ENCODE measurements around the gene MLXIP.

Gene MLXIP

DNA sequence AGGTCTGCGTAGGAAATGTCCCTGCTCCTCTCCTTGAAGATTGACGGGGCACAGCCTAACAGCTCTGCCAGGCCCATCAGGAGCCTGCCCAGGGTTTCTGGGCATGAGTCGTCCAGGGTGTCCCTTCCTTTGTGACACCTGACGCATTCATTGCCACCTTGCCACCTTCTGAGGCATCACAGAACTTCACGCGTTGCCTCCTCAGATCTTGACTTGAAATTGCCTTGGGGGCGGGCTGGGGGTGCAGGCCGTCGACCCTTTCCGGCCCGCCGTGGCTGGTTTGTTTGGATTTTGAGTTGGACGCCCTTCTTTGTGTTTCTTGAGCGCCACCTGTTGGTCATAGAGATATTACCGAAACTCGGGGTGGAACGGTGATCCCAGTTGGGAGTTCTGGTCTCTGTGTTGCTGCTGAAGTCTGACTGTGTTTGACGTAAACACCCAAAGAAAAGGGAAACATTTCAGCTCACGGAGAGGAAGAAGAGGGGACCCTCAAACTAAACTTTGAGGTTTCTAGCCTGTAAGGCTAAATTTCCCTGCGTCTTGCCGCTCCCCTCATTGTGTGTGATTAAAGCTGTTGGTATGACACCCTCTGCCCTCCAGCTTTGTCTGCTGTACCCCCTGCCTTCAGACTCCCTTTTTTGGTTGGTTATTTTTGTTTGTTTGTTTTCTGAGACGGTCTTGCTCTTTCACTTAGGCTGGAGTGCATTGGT, 44.6 kb downstream of the MLXIP start:
- DNase-seq (ENCODE audit: low read depth in 1 of 2, low spot score in 1 of 2) = peak; percentile 35 to 42

DNA sequence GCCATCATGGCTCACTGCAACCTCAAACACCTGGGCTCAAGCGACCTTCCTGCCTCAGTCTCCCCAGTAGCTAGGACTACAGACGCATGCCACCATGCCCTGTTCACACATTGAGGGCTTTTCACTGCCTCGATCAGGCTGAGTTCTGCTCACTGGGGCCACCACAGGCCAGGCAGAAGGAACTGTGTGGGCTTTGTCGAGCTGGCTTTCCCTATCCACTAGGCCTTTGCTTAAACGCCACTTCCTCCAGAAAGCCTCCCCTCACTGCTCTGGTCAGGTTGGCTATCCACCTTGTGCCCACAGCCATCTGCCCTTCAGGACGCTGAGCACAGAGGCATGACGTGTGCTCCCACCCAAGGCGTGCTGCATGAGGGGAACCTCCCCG, 45.2 kb downstream of the MLXIP start:
- no peak for DNase-seq (ENCODE audit: low read depth in 1 of 2, low spot score in 1 of 2)

DNA sequence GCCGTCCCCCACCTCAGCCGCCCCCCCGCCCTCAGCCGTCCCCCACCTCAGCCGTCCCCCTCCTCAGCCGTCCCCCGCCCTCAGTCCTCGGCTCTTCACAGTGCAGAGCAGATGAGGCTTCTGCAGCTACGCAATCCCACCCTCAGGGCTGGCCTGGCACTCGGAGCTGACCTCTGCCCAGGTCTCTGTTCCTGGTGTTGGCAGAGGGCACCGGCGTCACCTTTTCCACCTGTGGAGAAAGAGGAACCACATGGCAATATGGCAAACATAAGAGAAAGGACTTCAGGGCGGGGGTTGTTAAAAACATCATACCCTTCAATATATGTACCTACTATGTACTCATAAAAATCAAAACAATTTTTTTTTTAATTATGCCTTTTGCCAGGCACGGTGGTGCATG, 45.8 kb downstream of the MLXIP start:
- DNase-seq (ENCODE audit: low read depth in 1 of 2, low spot score in 1 of 2) = no peak

DNA sequence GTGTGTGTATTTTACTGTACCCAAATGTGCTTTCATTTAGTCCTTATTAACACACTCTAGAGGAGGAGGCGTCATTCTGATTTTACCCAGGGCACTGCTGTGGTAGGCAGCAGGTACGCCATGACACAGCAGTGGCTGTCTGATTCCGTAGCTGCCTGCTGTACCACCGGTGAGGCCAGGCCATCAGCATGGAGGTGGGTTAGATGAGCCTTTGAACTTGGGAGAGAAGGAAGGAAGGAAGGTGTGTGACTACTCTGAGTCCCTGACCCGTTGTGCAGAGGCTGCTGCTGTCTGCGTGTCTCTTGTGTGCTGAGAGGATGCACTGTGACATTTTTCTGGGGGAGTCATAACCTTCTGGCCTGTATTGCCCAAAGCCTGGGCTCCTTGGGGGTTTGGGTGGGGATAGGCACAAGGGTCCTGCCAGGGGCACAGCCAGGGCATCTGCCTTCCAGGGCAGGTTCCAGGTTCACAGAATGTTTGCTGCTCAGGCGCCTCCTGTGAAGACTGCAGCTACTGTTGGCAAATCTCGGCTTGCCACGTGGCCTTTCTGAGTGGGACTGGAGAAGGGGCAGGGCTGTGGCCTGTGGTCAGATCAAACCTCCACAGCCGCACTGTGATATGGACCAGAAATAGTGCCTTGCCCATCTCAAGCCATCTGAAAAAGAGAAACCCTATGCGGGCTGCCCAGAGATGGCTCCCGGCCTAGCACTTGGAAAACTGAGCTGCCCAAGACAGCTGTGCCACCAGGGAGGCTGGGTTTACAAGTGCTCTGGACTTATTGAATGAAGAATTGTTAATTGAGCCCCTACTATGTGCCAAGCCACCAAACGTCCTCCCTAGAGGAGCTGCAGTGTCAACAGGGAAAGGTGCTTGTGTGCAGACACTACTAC, 47.1 kb downstream of the MLXIP start:
- DNase-seq (ENCODE audit: low read depth in 1 of 2, low spot score in 1 of 2) = no peak

DNA sequence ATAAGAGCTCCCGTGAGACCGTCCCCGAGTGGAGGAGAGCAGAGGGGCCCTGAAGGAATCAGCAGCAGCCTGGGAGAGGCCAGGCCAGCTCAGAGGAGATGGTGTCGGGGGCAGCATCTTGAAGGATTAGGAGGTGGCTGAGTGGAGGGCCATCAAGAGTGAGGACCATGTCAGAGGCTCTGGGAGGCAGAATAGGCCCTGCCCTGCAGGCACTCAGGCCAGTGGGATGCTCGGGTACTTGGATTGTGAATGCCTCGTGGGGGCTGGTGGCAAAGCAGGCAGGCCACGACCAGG, 47.7 kb downstream of the MLXIP start:
- DNase-seq (ENCODE audit: low read depth in 1 of 2, low spot score in 1 of 2) = no peak

DNA sequence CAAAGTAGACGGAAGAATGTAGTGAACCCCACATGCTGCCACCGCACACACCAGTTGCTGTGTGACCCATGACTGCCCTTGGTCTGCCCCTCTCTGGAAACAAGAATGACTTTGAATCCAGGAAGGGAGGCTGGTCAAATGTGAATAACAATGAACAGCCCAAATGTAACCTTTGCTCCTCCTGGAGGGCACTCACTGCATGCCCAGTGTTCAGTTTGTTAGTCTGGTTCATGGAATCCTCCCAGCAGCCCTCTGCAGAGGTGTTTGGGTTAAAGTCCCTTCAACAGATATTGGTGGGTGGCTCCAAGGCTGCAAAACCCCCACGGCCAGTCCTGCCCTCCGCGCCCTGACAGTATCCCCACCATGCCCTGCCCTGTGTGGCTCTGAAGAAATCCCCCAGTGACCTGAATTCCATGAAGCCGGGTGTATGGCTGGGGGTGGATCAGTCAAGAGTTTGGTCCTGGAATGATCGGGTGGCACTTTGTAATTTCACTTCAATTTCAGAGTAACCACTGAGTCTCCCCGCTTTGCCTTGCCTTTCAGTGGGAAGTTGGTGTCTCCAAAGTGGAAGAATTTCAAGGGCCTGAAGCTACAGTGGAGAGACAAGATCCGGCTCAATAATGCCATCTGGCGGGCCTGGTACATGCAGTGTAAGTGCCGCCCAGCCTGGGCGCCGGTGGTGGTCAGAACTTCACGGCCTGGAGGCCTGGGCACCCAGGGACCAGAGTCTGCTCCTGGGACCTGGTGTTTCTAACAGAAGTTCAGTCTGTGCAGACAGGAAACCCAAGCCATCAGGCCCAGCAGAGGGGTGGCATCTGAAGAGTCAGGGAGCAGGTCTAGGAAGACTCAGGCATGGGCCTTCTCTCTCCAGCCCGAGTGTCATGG, 48.4 kb downstream of the MLXIP start:
- DNase-seq (ENCODE audit: low read depth in 1 of 2, low spot score in 1 of 2) = no peak

DNA sequence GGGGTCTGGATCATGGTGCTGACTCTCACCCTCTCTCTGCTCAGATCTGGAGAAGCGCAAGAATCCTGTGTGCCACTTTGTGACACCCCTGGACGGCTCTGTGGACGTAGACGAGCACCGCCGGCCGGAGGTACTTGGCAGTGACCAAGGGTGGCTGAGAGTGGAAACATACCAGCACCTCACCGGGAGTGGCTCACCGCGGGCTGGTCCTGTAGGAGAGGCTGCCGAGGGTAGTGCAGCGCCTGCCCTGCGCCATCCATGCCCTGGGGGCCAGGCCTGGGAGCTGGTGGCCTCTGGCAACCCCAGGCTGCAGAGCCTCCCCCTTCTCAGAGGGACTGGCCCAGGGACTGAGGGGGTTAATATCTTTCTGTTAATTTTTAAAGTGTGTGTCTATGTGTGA, 49.3 kb downstream of the MLXIP start:
- no peak for DNase-seq (ENCODE audit: low read depth in 1 of 2, low spot score in 1 of 2)

DNA sequence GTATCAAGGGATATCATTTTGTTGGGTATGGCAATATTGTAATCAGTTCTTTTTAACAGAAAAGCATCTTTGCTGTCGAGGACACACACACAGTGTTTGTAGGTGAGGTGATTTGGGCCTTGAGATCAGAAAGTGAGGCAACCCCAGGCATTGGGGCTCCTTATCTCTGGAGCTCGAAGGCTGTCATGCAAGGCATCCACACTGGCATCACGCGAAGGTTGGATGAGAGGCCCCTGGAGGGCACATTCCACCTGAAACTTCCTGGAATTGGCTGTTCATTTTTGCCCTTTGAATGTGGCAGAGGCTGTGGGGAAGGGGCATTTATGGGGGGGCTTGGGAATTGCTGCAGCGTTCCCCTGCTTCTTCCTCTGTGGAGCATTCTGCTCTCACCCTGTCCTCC, 49.9 kb downstream of the MLXIP start:
- DNase-seq (ENCODE audit: low read depth in 1 of 2, low spot score in 1 of 2) = no peak

DNA sequence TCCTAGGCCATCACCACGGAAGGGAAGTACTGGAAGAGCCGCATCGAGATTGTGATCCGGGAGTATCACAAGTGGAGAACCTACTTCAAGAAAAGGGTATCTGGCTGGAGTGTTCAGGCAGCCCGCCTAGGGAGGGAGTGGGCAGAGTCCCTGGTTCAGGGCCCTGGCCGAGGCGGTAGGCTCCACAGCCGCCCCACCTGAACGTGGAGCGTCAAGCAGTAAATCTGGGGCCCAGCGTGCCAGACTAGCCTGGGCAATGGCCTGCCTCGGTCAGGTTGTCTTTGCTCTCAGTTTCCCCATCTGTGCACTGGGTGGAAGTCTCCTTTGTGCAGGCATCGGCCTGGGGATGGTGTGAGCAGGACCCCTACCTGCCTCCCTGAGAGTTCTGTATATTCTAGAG, 50.6 kb downstream of the MLXIP start:
- no peak for DNase-seq (ENCODE audit: low read depth in 1 of 2, low spot score in 1 of 2)

DNA sequence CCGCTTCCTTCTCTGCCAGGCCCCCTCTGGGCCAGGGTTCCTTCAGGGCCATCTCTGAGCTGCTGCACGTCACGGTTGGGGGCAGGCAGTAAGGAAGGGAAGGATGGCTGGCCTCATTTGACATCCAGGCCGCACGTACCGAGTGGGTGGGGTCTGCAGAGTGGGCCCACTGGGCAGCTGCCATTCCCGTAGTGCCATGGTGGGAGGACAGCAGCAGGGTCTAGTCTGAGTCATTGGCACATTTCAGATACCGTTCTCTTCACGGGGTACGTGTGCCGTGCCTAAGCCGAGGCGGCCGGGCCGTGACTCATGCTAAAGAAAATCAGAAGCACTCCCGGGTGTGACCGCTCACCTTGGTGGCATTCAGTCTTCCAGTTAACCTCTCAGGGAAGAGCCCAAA, 51.6 kb downstream of the MLXIP start:
- DNase-seq (ENCODE audit: low read depth in 1 of 2, low spot score in 1 of 2) = no peak

DNA sequence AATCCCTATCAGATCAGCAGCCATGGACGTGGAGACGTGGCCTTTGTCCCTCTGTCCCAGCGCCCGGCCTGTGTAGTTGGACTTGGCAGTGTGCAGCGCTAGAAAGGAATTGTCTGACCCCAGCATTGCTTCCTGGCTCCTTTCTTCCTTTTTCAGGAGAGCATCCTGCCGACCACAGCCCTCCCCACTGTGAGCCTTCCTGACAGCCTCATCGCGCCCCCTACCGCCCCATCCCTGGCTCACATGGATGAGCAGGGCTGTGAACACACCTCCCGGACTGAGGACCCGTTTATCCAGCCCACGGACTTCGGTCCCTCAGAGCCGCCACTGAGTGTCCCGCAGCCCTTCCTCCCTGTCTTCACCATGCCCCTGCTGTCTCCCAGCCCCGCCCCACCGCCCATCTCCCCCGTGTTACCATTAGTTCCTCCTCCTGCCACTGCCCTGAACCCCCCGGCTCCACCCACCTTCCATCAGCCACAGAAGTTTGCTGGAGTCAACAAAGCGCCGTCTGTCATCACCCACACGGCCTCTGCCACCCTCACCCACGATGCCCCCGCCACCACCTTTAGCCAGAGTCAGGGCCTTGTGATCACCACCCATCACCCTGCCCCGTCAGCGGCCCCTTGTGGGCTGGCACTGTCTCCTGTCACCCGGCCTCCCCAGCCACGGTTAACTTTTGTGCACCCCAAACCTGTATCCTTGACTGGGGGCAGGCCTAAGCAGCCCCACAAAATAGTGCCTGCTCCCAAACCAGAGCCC, 54.8 kb downstream of the MLXIP start:
- no peak for DNase-seq (ENCODE audit: low read depth in 1 of 2, low spot score in 1 of 2)

DNA sequence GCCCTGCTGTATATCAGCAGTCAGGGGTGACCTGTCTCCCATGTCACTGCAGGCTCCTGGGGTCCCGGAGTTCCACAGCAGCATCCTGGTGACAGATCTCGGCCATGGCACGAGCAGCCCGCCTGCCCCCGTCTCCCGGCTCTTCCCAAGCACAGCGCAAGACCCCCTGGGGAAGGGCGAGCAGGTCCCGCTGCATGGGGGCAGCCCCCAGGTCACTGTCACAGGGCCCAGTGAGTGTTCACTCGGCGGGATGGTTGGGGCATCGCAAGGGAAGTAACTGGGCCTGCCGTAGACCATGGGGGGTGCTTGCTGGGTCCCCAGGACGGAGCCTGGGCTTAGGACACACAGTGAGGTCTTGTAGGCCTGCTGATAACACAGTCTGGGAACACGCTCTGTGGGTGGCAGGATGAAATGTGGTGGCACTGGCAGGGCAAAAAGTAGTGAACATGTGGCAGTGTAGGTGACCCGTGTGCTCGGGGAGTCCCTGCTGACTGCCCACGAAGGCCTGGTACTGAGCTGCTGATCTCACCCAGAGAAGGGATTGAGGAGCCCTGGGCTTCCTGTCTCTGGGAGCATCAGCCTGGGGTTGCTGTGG, 57.0 kb downstream of the MLXIP start:
- no peak for DNase-seq (ENCODE audit: low read depth in 1 of 2, low spot score in 1 of 2)

DNA sequence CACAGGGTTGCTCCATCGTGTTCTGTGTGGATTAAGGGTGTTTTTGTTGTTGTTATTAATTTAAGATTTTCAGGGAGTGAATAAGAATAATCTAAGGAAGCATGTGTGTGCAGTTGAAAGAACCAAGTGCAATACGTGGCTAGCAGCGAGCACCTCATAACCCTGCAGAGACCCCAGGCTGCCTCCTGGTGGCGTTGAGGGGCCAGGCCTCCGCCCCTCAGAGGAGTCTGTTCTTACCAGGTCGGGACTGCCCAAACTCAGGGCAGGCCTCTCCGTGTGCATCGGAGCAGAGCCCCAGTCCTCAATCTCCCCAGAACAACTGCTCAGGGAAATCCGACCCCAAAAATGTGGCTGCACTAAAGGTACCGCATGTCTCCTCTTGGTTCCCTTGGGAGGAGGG, 58.7 kb downstream of the MLXIP start:
- no peak for DNase-seq (ENCODE audit: low read depth in 1 of 2, low spot score in 1 of 2)

DNA sequence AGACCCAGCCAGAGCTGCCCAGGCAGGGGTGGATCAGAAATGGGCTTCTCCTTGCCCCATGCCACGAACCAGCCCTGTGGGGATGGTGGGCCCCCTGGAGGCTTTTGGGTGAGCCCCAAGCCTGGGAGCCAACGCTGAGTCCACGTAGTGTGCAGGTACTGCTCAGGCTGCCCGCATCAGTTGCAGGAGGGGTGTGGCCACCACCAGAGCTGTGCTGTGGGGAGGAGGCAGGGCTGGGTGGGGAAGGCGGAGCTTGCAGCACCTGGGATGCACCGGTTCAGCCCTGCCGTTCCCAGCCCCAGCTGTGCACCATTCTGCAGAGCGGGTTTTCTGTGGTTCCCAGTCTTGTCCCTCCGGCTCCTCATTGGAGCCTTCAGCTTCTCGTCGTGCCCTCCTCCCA, 59.1 kb downstream of the MLXIP start:
- DNase-seq (ENCODE audit: low read depth in 1 of 2, low spot score in 1 of 2) = no peak

DNA sequence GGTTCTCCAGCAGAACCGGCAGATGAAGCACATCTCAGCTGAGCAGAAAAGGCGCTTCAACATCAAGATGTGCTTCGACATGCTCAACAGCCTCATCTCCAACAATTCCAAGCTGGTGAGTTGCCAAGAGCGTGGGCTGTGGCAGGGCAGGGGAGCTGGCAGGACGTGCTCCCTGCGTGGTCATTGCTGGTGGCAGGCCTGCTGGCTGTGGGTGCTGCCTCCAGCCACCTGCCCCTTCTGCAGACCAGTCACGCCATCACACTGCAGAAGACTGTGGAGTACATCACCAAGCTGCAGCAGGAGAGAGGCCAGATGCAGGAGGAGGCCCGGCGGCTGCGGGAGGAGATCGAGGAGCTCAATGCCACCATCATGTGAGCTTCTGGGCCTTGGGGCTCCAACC, 59.6 kb downstream of the MLXIP start:
- DNase-seq (ENCODE audit: low read depth in 1 of 2, low spot score in 1 of 2) = no peak

DNA sequence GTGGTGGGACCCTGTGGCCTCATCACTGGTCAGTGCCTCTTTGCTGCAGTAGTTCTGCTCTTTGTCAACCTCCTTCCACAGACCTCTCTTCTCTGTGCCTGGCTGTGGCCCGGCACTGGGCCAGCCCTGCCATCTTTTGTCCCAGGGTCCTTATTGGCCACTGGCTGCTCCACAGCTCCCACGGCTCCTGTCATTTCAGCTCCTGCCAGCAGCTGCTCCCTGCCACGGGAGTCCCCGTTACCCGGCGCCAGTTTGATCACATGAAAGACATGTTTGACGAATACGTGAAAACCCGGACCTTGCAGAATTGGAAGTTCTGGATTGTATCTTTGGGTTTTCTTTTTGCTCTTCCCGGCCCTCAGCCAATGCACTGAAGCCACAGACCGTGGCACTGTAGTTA, 60.1 kb downstream of the MLXIP start:
- no peak for DNase-seq (ENCODE audit: low read depth in 1 of 2, low spot score in 1 of 2)

DNA sequence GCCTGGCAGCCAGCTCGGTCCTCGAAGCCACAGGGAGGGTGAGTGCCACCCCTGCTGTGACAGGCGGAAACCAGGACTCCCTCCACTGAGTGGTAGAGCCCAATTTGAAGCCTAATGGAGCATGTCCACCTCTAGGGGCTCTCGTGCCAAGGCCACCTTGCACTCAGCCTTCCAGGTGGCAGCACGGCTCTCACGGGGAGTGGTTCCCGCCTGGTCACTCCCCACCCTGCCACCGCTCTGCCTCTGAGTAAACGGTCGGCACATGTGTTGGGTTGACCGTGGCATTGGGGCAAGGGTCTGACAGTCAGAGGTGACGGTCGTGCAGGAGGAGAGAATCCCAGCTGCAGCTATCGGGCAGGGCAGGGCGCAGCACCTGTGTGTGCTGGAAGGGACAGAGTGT, 60.7 kb downstream of the MLXIP start:
- DNase-seq (ENCODE audit: low read depth in 1 of 2, low spot score in 1 of 2) = no peak

DNA sequence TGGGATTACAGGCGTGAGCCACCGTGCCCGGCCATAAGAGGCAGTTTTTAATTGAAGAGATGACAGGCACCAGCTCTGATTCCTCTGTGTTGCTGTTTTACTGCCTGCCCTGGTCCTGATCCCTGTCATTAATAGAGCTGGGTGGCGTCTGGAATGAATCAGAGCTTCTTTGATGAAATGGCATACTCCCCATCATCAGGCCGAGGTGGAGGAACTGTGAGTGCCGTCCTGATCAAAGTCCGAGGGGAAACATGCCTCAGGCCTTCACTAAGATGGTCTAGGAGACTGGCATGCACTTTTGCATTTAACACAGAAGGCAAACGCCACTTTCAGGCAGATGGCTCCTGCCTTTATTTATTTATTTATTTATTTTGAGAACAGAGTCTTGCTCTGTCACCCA, 61.4 kb downstream of the MLXIP start:
- DNase-seq (ENCODE audit: low read depth in 1 of 2, low spot score in 1 of 2) = no peak

DNA sequence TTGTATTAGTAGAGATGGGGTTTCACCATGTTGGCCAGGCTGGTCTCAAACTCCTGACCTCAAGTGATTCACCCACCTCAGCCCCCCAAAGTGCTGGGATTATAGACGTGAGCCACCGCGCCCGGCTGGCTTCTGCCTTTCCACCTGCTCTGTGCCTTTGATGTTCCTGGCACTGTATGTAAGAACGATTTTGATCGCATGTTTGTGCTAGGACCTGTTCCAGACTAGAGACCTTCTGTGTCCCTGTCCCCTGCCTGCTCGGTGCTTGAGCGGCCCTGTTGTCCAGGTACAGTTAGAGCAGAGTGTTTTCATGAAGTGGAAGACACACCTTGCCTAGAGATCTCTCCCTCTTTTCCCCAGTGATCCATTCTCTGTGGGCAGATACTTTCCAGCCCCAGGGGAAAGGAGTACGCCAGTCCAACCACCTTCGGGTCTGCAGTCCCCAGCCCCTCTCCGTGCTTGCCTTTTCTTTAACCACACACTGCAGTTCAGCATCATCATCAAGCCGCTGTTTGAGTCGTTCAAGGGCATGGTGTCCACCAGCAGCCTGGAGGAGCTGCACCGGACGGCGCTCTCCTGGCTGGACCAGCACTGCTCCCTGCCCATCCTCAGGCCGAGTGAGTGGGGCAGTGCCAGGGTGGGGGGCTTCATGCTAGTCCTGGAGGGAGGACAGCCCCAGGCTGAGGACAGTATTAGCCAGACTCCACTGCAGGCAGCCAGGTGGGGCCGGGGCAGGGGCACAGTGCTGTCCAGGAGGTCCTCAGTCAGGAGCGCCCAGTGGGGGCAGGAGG, 62.1 kb downstream of the MLXIP start:
- DNase-seq (ENCODE audit: low read depth in 1 of 2, low spot score in 1 of 2) = no peak
